CMK (cell line): ENCODE measurements around the gene KRT14.
"Not testable (repeated sequence)": the region's sequence is repeated elsewhere in the genome, so short reads cannot be mapped to it uniquely, and the experiment has no call there.

Experiments used
- DNase-seq: peaks from one replicate; pipeline ENCODE4 v3.0.0-alpha.2; 2010; ENCODE audit warnings: low read depth

The KRT14 gene

DNA sequence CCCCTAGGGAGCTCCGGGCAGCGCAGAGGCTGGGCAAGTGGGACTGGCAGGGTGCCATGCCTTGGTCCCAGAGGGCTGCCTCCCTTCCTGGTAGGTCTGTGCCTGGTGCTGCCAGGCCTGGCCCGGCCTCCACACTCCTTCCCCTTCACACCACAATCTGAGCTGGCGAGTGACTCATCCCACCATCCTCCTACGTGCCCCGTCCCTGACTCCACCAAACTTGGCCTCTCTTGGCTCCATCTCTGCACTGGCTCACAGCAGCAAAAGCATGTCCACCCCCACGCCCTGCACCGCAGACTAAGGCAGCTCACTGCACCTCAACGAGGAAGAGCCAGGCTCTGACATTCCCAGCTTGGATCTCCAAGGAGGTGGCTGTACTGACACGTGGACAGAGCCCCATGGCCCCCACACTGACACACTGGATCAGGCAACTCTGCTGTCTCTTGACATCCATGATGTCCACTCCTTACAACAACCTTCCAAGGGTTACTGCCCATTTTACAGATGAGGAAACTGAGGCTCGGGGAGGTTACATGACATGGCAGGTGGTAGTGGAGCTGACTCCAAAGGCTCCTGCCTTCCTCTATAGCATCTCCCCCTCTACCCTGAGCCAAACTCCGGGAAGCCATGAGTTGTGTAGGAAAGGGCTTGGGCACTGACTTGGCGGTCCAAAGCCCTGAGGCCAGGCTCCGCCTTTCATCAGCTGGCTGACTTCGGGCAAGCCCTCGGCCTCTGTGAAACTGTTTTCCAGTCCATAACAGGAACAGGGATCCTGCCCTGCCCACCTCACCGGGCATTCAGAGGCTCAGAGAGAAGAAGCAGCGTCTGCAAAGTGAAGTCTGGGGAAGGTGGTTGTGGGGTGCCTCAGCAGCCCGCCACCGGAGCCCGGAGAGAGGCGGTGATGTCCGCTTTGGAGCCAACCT, 38.5 kb downstream of the KRT14 start:
- no peak for DNase-seq

DNA sequence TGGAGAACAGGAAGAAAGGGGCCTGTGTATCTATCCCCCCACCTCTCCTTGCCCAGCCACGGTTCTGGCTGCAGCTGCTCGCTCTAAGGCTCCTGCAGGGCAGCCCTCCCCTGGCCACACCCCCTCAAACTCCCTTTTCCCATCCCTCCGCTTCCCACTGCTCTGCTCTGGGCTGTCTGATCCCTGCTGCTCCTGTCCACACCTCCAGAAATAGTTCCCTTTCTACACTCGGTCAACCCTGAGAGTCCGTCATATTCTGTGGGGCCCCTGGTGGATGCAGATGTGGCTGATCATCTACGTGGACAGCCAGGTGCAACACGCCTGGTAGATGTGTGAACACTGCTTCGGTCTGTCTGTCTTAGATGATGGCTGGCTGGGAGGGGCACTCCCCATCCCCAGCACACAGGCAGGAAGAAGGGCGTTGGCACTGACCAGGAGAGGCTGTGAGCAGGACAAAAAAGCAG, 39.3 kb downstream of the KRT14 start:
- no peak for DNase-seq

DNA sequence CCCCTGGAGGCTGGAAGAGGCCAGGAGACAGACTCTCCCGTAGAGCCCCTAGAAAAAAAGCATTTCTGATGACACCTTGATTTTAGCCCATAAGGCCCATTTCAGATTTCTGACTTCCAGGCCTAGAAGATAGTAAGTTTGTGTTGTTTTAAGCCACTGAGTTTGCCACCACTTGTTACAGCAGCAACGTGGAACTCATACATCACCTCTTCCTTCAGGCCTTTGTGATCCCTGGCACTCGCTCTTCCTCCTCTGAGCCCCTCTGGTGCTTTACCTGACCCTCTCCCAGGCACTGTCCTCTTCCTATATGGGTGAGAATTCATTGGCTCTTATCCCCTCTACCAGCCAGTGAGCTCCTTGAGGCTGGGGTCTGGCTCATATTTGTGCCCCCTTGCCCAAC, 39.9 kb downstream of the KRT14 start:
- no peak for DNase-seq

DNA sequence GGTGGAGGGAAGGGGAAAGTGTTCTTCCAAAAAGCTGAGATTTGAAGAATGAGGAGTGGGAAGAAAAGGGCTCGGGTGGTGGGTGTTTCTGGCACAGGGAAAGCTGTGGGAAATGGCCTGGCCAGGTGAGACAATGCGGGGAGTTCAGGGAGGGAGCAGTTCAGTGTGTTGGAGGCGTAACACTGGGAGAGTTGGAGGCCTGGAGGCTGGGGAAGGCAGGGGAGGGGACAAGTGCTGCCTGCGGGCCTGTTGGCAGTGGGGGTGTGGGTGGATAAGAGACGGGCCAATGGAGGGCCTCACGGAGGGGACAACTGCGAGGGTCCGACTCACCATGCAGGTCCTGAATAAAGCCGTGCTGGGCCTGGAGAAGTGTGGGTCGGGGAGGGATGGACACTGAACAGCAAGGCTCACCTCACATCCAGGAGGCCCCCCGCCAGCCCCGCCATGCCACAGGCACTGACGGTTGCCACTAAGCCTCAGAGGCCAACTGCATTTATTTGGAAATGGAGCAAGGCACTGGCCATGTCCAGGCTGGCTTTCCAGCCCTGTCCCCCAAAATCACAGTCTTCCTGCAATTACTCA, 40.8 kb downstream of the KRT14 start:
- no peak for DNase-seq

DNA sequence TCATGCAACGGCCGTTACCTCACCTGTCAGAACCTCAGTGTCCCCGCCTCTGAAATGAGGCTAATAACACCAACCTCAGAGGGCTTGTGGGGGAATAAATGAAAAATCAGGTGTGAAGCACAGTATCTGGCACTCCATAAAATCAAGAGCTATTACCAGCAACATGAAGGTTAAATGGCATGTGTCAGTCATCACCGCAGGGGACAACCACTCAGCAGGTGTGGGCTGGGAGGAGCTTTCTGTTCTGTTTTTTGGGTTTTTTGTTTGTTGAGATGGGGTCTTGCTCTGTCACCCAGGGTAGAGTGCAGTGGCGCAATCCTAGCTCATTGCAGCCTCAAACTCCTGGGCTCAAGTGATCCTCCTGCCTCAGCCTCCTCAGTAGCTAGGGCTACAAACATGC, 41.8 kb downstream of the KRT14 start:
- DNase-seq, result no peak

DNA sequence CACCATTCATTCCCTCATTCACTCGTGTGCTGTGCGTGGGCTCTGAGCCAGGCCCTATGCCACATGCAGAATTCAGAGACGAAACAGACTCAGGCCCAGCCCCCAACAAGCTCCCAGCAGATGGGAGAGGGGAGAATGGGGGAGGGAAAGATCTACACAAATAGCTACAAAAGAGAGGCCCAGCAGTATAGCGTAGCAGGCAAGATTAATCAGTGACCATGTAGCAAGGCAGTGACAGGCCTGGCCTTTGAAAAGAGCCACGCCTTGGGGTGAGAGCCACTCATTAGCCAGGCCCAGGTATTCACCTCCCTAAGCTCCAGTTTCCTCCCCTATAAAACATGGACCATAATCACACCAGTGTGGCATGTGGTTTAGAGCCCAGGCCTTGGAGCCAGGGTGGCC, 42.2 kb downstream of the KRT14 start:
- DNase-seq, result no peak

DNA sequence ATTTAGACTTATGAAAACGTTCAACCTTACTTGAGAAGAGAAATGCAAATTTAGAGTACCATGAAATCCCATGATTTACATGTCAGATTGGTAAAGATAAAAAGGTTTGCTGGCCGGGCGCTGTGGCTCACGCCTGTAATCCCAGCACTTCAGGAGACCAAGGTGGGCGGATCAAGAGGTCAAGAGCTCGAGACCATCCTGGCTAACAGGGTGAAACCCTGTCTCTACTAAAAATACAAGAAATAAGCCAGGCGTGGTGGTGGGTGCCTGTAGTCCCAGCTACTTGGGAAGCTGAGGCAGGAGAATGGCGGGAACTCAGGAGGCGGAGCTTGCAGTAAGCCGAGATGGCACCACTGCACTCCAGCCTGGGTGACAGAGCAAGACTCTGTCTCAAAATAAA, 43.9 kb downstream of the KRT14 start:
- DNase-seq, result not testable (repeated sequence)

DNA sequence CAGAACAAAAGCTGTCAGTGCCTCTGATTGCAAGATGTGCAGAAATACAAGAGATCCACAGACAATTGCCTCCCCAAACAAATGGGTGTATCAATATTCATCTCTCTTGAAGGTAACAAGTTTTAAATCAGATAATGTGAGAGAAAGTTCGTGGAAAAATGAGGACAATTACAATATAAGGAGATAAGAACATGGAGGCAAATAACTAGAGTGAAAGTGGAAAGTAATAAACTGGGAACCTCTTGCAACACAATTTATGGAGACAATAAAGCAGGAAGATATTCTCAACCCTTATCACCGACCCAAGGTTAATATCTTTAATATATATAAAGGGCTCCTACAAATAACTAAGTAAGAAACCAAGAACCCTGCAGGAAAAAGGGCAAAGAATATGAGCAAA, 44.3 kb downstream of the KRT14 start:
- no peak for DNase-seq

DNA sequence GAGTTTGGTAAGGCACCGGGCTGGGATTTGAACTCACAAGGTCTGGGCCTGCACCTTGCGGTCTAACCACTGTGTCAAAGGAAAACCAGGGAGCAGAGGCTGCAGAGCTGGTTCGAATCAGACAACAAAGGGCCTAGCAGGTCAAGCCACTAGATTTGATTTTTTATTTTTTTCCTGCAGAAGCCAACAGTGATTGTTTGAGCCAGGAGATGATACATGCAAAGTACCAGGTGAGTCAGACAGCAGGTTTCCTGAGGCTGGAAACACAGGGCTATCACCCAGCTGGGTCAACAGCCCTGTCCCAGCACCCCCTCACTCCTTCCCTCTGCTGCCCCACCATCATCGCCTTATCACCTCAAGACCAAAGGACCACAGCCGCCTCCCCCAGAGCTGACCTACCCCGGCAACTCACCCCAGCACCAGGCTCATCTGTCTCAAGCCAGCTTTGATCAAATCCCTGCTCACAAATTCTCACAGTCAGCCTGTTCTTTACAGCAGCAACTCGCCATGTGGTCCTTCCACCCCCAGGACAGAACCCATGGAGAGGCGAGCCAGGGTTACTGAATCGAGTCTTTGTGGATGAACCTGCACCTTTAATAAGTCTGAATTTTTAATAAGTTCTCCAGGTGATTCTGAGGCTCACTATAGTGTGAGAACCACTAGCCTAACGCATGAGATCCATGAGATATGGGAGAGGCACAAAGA, 45.6 kb downstream of the KRT14 start:
- DNase-seq, result no peak

DNA sequence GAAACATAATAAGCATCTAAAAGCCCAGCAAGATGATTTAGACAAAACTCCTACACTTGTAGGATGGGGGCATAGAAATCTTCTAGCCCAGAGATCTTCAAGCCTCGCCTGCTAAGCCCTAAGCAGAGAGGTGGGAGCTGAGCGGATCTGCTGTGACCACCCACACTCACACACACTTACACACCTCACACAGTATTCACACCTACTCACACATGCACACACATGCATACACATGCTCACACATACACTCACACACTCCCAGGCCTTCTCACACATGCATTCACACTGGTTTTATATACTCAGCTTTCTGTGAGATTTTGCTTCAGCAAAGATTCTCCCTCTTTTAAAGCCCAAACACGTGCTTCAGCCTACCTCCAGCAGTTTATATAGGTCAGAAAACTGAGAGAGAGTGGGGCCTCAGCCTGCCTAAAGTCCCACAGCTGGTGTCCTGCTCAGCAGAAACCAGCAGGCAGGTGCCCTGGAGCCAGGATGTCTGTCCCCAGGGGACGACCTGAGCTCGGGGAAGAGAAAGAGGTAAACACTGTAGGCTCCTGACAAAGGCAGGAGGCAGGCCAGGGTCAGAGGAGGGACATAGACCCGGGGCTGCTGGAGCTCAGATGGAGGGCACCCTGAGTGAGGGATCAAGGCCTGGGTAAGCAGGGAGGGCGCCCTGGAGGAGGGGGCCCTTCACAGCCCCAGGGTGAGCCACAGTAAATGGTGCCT, 46.6 kb downstream of the KRT14 start:
- no peak for DNase-seq

DNA sequence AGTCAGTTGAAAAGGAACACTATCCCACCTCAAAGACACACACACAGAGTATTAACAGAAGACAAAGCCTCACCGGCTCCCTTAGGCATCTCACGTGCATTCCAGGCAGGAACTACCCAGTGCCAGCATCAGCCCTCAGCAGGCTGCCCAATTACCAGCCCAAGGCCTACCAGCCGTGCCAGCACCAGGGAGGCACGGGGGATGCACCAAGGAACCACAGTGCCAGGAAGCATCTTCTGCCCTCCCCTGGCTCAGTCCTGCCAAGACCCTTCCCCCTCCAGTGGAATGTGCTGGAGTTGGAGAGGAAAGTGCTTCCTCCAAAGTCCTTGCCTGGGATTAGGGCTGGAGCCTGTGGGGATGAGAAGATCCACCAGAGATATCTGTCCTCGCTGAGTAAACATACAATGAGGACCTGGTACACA, 47.6 kb downstream of the KRT14 start:
- DNase-seq, result no peak

DNA sequence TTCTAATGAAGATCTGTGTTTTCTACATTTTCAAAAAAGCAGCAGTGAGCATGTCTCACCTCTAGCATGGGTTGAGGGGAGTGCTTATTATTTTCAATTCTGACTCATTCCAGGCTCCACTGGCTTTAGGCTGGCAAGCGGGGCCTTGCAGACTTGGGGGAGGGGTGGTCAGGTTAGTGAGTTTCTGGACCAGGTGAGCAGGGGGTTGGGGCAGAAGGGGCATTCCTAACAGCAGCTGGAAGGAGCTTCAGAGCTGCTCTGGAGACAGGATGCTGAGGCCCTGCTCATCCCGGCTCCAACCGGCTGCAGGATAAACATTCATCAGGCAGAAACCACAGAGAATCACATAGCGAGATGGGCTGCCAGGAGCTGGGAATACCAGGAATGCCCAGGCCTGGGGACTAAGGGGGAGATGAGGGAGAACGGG, 48.1 kb downstream of the KRT14 start:
- DNase-seq, result no peak

DNA sequence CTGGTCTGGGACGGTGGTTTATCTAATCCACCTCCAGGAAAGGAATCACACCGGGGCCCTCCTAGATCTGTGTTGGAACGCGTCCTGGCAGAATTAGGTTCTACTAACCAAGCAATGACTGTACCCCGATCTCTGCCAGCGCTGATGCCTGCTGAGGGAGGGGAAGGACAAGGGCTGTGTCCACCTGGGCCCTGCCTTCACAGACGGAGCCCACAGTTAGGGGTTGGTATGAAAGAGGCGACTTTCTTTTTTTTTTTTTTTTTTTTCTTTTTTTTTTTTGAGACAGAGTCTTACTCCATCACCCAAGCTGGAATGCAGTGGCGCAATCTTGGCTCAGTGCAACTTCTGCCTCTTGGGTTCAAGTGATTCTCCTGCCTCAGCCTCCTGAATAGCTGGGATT, 48.7 kb downstream of the KRT14 start:
- DNase-seq, result no peak

DNA sequence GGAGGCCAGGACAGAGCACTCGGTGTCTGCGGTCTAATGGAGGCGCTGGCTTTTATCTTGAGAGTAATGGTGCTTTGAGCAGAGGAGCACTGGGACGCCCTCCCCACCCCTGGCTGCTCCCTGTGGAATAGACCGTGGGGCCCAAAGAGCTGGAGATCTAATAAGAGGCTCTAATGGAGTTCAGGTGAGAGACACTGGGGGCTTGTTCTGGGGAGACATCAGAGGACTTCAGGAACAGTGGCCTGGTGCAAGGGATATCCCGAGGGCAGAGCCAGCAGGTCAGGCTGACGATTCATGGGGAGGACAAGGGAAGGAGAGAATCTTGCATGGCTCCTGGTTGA, 49.1 kb downstream of the KRT14 start:
- DNase-seq, result no peak

DNA sequence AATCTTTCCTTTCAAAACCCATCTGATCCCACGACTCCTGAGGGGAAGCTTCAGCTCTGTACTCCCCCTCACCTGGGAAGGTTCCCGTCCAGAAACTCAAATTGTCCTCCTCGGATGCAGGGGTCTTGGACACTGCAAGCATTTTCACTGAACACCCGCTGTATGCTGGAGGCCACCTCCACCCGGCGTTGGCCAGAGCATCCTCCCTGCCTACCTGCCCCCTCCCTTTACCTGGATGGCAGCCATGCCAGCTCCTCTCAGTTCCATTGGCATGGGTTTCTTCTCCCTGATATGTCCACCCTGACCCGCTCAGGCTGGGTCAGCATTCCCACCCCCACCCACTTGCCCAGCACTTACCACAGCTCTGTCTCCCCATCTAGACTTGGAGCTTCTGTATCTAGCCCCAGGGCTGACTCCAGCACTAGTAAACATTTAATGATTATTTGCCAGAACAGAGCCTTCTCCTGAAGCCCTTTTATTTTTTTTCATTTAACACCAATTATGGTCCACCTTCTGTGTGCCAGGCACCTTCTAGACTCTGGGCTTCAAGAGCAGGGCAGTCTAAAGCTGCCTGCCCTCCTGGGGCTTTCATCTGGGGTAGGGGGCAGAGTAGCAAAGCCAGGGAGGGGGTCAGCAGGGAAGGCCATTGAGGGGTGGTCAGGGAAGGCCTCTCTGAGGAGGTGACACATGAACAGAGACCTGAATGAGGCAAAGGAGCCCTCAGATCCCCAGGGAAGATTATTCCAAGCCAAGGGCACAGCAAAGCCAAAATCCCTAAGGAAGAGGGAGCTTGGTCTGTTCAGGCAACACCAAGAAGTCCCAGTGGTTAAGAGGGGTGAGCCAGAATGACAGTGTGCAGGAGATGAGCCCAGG, 49.7 kb downstream of the KRT14 start:
- no peak for DNase-seq

DNA sequence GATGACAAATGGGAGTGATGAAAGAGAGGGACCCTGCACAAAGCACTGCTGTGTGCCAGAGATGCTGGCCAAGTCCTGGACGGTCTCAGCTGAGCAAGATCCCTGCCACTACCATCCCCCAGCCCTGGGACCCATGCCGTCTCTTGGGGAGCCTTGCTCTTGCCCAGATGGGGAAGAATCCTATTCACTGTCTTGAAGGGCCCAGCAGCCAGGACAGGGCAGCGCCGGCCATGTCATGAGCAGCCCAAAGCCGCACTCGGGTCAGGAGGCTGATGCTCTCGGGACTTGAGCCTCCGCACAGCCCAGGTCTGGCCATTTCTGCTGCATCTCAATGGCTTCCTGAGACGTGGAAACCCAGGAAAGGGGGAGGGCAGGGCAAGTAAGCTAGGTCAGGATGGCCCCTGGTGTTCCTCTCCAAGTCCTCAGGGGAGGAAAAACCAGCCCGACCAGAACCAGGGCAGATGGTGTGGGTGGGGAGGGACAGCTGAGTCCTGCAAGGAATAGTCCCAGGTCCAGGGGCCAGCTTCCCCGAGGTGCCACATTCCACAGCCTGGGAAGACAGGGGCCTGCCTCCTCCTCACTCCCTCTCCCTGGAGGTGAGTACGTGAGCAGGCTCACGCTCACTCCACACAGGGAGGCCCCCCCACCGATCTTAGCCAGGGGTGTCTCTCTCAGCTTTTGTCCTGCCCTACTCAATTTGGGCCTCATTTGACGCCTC, 50.8 kb downstream of the KRT14 start:
- DNase-seq, result no peak

DNA sequence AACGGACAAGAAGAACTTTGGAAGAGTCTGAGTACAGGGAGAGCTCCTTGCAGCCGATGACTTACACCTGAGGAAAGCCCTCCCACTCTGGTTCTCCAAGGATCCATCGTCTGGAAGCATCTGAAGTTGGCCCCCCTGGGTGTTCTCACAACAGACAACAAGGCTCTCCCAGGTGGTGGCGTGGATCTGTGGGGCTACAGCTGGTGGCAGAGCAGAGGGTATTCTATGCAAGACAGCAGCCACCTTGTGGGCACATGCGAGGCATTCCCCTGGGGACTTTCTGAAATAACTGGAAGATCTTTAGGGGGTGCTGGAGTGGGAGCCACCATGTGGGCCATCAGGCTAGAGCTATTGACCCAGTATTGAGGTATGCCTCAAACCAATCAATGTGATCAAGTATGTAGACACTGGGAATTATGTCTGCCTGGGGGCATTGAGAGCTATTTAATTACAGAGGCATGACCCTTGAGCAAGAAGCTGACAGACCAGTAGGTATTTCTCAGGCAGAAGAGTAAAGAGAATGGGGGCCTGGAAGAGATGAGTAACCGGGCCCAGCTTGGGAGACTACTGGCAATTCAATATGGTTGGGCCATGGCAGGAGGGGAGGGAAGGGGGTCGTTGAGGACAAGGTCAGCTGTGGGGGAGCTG, 51.7 kb downstream of the KRT14 start:
- DNase-seq, result no peak

DNA sequence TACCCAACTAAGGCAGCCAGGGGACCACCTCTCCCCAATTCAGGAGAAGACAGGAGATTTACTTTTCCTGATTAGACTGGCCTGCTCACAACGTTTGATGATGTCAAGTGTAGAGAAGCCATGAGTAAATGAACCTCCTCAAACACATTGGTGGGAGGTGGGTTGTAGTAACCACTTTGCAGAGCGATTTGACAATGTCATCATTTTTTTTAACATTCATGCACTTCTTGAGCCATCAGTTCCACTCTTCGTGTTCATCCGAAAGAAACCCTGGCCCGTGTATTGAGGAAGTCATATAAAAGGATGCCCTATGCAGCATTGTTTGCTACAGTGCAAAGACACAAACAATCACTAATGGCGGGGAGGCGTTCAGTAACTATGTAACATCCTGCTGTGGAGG, 53.1 kb downstream of the KRT14 start:
- DNase-seq, result no peak

DNA sequence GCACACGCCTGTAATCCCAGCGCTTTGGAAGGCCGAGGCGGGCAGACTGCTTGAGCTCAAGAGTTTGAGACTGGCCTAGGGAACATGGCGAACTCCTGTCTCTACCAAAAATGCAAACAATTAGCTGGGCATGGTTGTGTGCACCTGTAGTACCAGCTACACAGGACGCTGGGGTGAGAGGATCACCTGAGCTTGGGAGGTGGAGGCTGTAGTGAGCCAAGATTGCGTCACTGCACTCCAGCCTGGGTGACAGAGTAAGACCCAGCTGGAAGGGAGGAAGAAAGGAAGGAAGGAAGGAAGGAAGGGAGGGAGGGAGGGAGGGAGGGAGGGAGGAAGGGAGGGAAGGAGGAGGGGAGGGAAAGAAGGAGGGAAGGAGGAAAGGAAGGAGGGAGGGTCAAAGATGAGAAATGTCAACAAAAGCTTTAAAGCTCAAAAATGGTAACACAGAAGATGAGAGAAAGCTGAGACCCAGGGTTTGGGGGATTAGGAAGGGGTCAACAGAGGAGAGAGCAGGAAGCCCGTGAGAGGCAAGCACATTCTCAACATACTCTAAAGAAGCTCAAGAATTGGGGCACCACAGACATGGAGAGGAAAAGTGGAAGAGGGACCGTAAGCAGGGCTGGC, 53.6 kb downstream of the KRT14 start:
- no peak for DNase-seq
